Upper lobe of left lung (tissue), 4 donors: ENCODE results near the gene TNFAIP8L1.

Source experiments
- EP300 ChIP-seq, 4 donors: sonication (generic); formaldehyde crosslinking; IDR thresholded peaks; one replicate each; pipeline ENCODE4 v1.5.1; 2017; ENCODE audit warnings: antibody characterized with exemption in 4 of 4, control low read depth in 2 of 4
- POLR2A ChIP-seq, 4 donors: fragments of 450-650 bp; IDR thresholded peaks; one replicate each; pipeline ENCODE4 v1.5.1; 2016 to 2017; ENCODE audit warnings: antibody characterized with exemption in 4 of 4, mild to moderate bottlenecking in 2 of 4
- TF ChIP-seq, protein P1 (sequence below), 6 experiments: fragments of 450-650 bp in 4 of 6; fragments of 200-600 bp in 2 of 6; sonication (generic) in 2 of 6; IDR thresholded peaks; one replicate each; pipeline ENCODE4 v1.5.1; 2016 to 2019; ENCODE audit warnings: antibody characterized with exemption in 6 of 6

DNA sequence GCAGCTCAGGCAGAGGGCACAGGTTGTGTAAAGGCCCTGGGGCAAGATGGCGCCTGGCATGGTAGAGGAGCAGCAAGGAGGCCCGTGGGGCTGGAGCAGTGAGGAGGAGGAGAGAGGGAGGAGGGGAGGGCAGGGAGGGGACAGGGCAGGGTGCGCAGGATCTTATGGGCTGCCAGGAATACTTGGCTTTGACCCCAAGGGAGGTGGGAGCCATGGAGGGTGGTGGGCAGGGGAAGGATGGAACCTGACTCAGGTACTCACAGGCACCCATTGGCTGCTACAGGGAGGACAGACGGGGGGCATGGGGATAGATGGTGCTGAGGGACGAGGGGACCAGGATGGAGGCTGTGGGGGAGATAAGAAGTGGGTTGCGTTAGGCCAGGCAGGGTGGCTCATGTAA is 3.3 kb downstream of the TNFAIP8L1 start:
- TF ChIP-seq, protein P1, sequence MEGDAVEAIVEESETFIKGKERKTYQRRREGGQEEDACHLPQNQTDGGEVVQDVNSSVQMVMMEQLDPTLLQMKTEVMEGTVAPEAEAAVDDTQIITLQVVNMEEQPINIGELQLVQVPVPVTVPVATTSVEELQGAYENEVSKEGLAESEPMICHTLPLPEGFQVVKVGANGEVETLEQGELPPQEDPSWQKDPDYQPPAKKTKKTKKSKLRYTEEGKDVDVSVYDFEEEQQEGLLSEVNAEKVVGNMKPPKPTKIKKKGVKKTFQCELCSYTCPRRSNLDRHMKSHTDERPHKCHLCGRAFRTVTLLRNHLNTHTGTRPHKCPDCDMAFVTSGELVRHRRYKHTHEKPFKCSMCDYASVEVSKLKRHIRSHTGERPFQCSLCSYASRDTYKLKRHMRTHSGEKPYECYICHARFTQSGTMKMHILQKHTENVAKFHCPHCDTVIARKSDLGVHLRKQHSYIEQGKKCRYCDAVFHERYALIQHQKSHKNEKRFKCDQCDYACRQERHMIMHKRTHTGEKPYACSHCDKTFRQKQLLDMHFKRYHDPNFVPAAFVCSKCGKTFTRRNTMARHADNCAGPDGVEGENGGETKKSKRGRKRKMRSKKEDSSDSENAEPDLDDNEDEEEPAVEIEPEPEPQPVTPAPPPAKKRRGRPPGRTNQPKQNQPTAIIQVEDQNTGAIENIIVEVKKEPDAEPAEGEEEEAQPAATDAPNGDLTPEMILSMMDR (IDR thresholded peaks at IDR 0.05) = no peak
- TF ChIP-seq POLR2A (IDR thresholded peaks at IDR 0.05) = no peak
- no peak for TF ChIP-seq EP300 (IDR thresholded peaks at IDR 0.05)
